ENCODE data around the gene LRRC2. TPM values are rescaled to one million over a fixed set of nuclear protein-coding genes. Genes with fewer than 3 reads are reported as not detected.
"Not testable (repeated sequence)": the region's sequence is repeated elsewhere in the genome, so short reads cannot be mapped to it uniquely, and the experiment has no call there.

Gene LRRC2
- total and polyA plus RNA-seq, 4 experiments from 2014 or later: 0.09 to 1.0 (median 0.50) TPM; not detected in 1

DNA sequence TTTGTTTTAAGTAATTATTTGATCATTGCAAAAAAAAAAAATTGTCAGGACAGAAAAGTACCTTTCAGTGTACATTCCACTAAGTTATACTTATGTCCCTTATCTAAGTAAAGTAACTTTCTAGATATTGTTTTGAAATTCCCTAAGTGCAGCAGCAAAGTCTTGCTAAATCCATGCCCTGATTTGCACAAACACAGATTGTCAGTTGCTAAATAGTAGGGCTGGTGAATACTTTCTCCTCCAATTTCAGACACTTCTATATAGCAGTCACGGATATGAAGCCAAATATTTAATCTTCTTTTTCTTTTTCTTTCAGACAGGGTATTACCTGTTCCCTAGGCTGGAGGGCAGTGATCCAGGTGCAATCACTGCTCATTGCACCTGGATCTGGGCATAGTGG, 12.9 kb downstream of the LRRC2 start:
- no peak for DNase-seq
- ChIA-PET CTCF (ENCODE audit: partially characterized antibody) (interaction anchor here (1.9 kb wide), 1 partner anchor 65 kb away, joined by 14 read pairs; no protein-coding TSS in a partner anchor), POLR2A (ENCODE audit: partially characterized antibody) (no interaction called here)
- Histone ChIP-seq H3K27ac (ENCODE audit: low read depth, low read length) (no peak overlapping the region), H3K27me3 (ENCODE audit: insufficient read depth, low read length) (no peaks in the 10 kb centered on the region), H3K36me3 (ENCODE audit: insufficient read depth, low read length) (no peaks in the 10 kb centered on the region), H3K9me3 (ENCODE audit: control insufficient read depth in 1 of 2, low read length in 2 of 2) (no peaks in the 10 kb centered on the region), H3K4me3 (ENCODE audit: low read length in 2 of 2) (no peak overlapping the region), H3K4me1 (ENCODE audit: insufficient read depth, low read length) (peaks cover 5% of the 10 kb centered on the region)
- peaks cover 1 to 9% (median 8%) of the 10 kb centered on the region in 4 donors for H3K4me1 Mint-ChIP-seq
- intact Hi-C loops (cut with micrococcal nuclease): no loop called here
- H3K27me3 Mint-ChIP-seq: peaks cover 0 to 7% of the 10 kb centered on the region in 2 donors
- H3K27ac Mint-ChIP-seq: no peak overlapping the region
- H3K36me3 Mint-ChIP-seq: no peaks in the 10 kb centered on the region
- peaks cover 0 to 2% (median 0%) of the 10 kb centered on the region in 8 donors for H3K9me3 Mint-ChIP-seq
- no peak overlapping the region for H3K4me3 Mint-ChIP-seq

DNA sequence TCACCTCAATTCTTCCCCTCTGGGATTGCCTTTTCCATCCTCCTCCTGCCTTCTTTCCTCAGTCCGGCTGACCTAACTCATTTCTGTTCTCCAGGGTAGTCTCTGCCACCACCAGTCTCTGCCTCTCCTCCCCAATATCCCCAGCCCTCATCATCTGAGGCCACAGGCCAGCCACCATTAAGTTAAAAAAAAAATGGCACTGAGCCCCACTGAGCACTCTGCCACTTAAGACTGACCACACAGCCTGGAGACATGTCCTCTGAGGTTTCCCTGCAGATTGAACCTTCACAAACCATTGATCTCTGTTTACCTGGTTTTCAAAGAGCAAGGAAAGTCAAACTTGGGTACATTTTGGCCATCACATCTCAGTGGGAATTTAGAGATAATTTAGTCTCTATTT, 13.6 kb downstream of the LRRC2 start:
- Mint-ChIP-seq H3K4me1 (peaks cover 0 to 4% (median 4%) of the 10 kb centered on the region in 4 donors), H3K9me3 (peaks cover 0 to 2% (median 0%) of the 10 kb centered on the region in 8 donors), H3K36me3 (no peaks in the 10 kb centered on the region), H3K4me3 (no peak overlapping the region), H3K27me3 (peaks cover 0 to 7% of the 10 kb centered on the region in 2 donors), H3K27ac (peak overlapping the region in 1 of 7 donors; percentile 26)
- Histone ChIP-seq H3K27me3 (ENCODE audit: insufficient read depth, low read length) (no peaks in the 10 kb centered on the region), H3K4me1 (ENCODE audit: insufficient read depth, low read length) (no peaks in the 10 kb centered on the region), H3K27ac (ENCODE audit: low read depth, low read length) (no peak overlapping the region), H3K4me3 (ENCODE audit: low read length in 2 of 2) (no peak overlapping the region), H3K9me3 (ENCODE audit: control insufficient read depth in 1 of 2, low read length in 2 of 2) (no peaks in the 10 kb centered on the region), H3K36me3 (ENCODE audit: insufficient read depth, low read length) (no peaks in the 10 kb centered on the region)
- POLR2A ChIA-PET (ENCODE audit: partially characterized antibody): no interaction called here
- CTCF ChIA-PET (ENCODE audit: partially characterized antibody): interaction anchor here (0.9 to 7.4 kb wide), 2 partner anchors 56 to 63 kb away, joined by 3 to 55 read pairs; no protein-coding TSS in a partner anchor
- intact Hi-C loops (cut with micrococcal nuclease): no loop called here
- DNase-seq: no peak

DNA sequence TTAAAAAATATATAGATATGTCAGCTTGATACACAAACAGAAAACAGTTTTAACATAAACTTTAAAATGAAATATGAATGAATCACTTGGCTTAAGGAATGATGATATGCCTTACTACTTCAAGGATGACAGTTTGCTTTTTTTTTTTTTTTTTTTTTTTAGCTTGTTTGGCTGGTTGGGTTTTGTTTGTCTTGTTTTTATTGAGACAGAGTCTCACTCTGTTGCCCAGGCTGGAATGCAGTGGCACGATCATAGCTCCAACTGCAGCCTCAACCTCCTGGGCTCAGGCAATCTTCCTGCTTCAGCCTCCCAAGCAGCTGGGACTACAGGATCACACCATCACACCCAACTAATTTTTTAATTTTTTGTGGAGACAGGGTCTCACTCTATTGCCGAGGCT, 14.5 kb downstream of the LRRC2 start:
- POLR2A ChIA-PET (ENCODE audit: partially characterized antibody): no interaction called here
- CTCF ChIA-PET (ENCODE audit: partially characterized antibody): interaction anchor here (0.9 to 7.4 kb wide), 4 partner anchors 10 to 62 kb away, joined by 3 to 55 read pairs (median 3); no protein-coding TSS in a partner anchor
- Mint-ChIP-seq H3K4me1 (peaks cover 2 to 6% (median 4%) of the 10 kb centered on the region in 4 donors), H3K27me3 (peaks cover 0 to 5% of the 10 kb centered on the region in 2 donors), H3K4me3 (no peak overlapping the region), H3K36me3 (no peaks in the 10 kb centered on the region), H3K27ac (no peak overlapping the region), H3K9me3 (peaks cover 0 to 2% (median 0%) of the 10 kb centered on the region in 8 donors)
- intact Hi-C loops (cut with micrococcal nuclease): no loop called here
- Histone ChIP-seq H3K27me3 (ENCODE audit: insufficient read depth, low read length) (no peaks in the 10 kb centered on the region), H3K27ac (ENCODE audit: low read depth, low read length) (no peak overlapping the region), H3K36me3 (ENCODE audit: insufficient read depth, low read length) (no peaks in the 10 kb centered on the region), H3K9me3 (ENCODE audit: control insufficient read depth in 1 of 2, low read length in 2 of 2) (no peaks in the 10 kb centered on the region), H3K4me1 (ENCODE audit: insufficient read depth, low read length) (no peaks in the 10 kb centered on the region), H3K4me3 (ENCODE audit: low read length in 2 of 2) (no peak overlapping the region)
- no peak for DNase-seq

DNA sequence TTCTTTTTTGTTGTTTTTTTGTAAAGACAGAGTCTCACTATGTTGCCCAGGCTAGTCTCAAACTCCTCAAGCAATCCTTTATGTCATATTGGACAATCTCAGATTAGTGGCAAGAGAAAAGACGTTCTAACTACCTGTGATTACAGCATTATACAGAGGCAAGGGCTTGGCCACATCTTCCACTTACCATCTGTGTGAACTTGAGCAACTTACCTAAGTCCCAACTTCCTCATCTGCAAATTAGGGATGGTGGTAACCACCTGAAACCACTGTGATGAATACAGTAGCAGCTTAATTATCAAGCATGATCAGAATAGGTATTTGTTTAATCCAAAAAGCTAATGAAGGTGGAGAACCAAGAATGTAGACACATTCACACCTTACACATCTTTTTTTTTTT, 16.1 kb downstream of the LRRC2 start:
- H3K36me3 ChIP-seq (ENCODE audit: insufficient read depth, low read length): no peaks in the 10 kb centered on the region
- intact Hi-C loops (cut with micrococcal nuclease): no loop called here
- H3K4me3 ChIP-seq (ENCODE audit: low read length in 2 of 2): no peak overlapping the region
- Mint-ChIP-seq H3K27me3 (peaks cover 0 to 5% of the 10 kb centered on the region in 2 donors), H3K4me1 (peaks cover 8 to 14% (median 9%) of the 10 kb centered on the region in 4 donors), H3K27ac (no peak overlapping the region), H3K9me3 (peaks cover 0 to 2% (median 0%) of the 10 kb centered on the region in 8 donors), H3K4me3 (no peak overlapping the region), H3K36me3 (no peaks in the 10 kb centered on the region)
- no peak for DNase-seq
- ChIA-PET CTCF (ENCODE audit: partially characterized antibody) (interaction anchor here (1.6 to 7.4 kb wide), 4 partner anchors 8 to 80 kb away, joined by 6 to 55 read pairs (median 12); no protein-coding TSS in a partner anchor), POLR2A (ENCODE audit: partially characterized antibody) (interaction anchor here (0.9 to 3.2 kb wide), 2 partner anchors 10 to 11 kb away, joined by 3 to 12 read pairs; no protein-coding TSS in a partner anchor)
- no peaks in the 10 kb centered on the region for H3K27me3 ChIP-seq (ENCODE audit: insufficient read depth, low read length)
- no peaks in the 10 kb centered on the region for H3K9me3 ChIP-seq (ENCODE audit: control insufficient read depth in 1 of 2, low read length in 2 of 2)
- H3K4me1 ChIP-seq (ENCODE audit: insufficient read depth, low read length): peaks cover 9% of the 10 kb centered on the region
- H3K27ac ChIP-seq (ENCODE audit: low read depth, low read length): no peak overlapping the region

DNA sequence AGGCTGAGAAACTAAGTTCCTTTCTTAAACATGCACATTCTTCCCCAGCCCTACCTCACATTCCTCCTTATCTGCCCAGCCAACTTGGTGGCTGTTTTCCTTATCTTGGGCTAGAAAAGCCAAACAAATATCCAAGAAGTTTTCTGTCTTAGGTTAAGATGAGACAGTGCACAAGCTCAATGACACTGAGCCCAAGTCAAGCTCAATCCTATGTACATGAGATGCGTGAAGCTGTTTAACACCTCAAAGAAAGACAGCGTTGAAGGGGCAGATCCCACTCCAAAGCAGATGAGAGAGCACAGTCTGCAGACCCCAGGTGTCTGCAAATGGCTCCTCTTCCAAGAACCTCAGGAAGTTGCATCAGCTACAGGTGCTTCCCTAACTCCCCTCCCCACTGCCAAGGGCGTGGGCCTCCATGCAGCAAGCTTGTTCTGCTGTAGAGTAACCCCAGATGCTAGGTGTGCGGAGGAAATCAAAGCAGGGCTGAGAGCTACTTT, 16.6 kb downstream of the LRRC2 start:
- no peak for DNase-seq
- H3K27ac ChIP-seq (ENCODE audit: low read depth, low read length): no peak overlapping the region
- ChIA-PET CTCF (ENCODE audit: partially characterized antibody) (interaction anchor here (1.6 to 7.4 kb wide), 4 partner anchors 9 to 80 kb away, joined by 6 to 55 read pairs (median 12); no protein-coding TSS in a partner anchor), POLR2A (ENCODE audit: partially characterized antibody) (interaction anchor here (0.9 to 3.2 kb wide), 2 partner anchors 9 to 11 kb away, joined by 3 to 12 read pairs; no protein-coding TSS in a partner anchor)
- H3K27me3 ChIP-seq (ENCODE audit: insufficient read depth, low read length): no peaks in the 10 kb centered on the region
- H3K36me3 Mint-ChIP-seq: no peaks in the 10 kb centered on the region
- no peaks in the 10 kb centered on the region for H3K36me3 ChIP-seq (ENCODE audit: insufficient read depth, low read length)
- no peaks in the 10 kb centered on the region for H3K9me3 ChIP-seq (ENCODE audit: control insufficient read depth in 1 of 2, low read length in 2 of 2)
- peaks cover 9% of the 10 kb centered on the region for H3K4me1 ChIP-seq (ENCODE audit: insufficient read depth, low read length)
- intact Hi-C loops (cut with micrococcal nuclease): no loop called here
- H3K4me1 Mint-ChIP-seq: peaks cover 7 to 14% (median 9%) of the 10 kb centered on the region in 4 donors
- H3K27me3 Mint-ChIP-seq: peaks cover 0 to 5% of the 10 kb centered on the region in 2 donors
- peaks cover 0 to 2% (median 0%) of the 10 kb centered on the region in 8 donors for H3K9me3 Mint-ChIP-seq
- peak overlapping the region in 1 of 7 donors; percentile 82 for H3K27ac Mint-ChIP-seq
- H3K4me3 ChIP-seq (ENCODE audit: low read length in 2 of 2): no peak overlapping the region
- no peak overlapping the region for H3K4me3 Mint-ChIP-seq

DNA sequence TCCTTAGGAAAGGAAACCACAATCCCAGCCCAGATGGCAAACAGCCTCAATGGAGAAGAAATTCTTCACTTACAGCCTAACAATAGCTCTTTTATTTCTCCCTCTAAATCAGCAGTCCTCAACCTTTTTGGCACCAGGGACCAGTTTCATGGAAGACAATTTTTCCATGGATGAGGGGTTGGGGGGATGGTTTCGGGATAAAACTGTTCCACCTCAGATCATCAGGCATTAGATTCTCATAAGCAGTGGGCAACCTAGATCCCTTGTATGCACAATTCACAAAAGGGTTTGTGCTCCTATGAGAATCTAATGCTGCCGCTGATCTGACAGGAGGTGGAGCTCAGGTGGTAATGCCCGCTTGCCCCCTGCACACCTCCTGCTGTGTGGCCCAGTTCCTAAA, 17.5 kb downstream of the LRRC2 start:
- H3K4me1 ChIP-seq (ENCODE audit: insufficient read depth, low read length); H3K36me3 Mint-ChIP-seq; H3K36me3 ChIP-seq (ENCODE audit: insufficient read depth, low read length); DNase-seq; intact Hi-C loops (cut with micrococcal nuclease); H3K9me3 ChIP-seq (ENCODE audit: control insufficient read depth in 1 of 2, low read length in 2 of 2); H3K9me3 Mint-ChIP-seq; H3K27ac ChIP-seq (ENCODE audit: low read depth, low read length); H3K27me3 ChIP-seq (ENCODE audit: insufficient read depth, low read length); H3K27me3 Mint-ChIP-seq; H3K4me3 ChIP-seq (ENCODE audit: low read length in 2 of 2); H3K4me3 Mint-ChIP-seq: not testable (repeated sequence)
- Mint-ChIP-seq H3K4me1 (peaks cover 7 to 14% (median 9%) of the 10 kb centered on the region in 4 donors), H3K27ac (peak overlapping the region in 1 of 7 donors; percentile 17)
- CTCF ChIA-PET (ENCODE audit: partially characterized antibody): interaction anchor here (0.9 to 7.4 kb wide), 3 partner anchors 10 to 59 kb away, joined by 4 to 55 read pairs (median 15); no protein-coding TSS in a partner anchor
- POLR2A ChIA-PET (ENCODE audit: partially characterized antibody): interaction anchor here (3.2 kb wide), 1 partner anchor 10 kb away, joined by 12 read pairs; no protein-coding TSS in a partner anchor

DNA sequence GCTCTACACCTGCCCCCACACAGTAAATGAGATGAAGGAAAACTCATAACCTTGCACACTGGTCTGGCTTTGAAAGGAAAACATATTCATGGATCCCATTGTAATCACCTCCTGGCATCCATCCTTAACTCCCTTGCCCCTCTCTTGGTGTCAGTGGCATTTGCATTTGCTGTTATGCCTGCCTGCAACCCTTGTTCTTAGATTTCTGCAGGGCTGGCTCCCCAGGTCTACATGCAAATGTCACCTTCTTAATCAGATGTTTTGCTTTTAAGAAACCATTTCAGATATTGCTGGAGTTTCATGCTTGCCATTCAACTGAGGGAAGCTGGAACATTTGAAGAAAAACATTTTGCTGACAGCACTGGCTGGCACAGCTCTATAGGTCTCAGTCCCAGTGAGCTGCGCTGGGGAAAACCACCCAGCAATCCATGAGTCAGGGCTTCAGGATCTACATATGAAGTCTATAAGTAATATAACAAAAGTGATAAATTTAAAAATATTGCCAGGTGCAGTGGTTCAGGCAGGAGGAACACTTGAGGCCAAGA, 19.1 kb downstream of the LRRC2 start:
- no peak overlapping the region for H3K4me3 ChIP-seq (ENCODE audit: low read length in 2 of 2)
- H3K4me1 ChIP-seq (ENCODE audit: insufficient read depth, low read length): peaks cover 13% of the 10 kb centered on the region
- ChIA-PET CTCF (ENCODE audit: partially characterized antibody) (interaction anchor here (1.1 to 7.4 kb wide), 2 partner anchors 12 to 57 kb away, joined by 3 to 55 read pairs; no protein-coding TSS in a partner anchor), POLR2A (ENCODE audit: partially characterized antibody) (no interaction called here)
- intact Hi-C loops (cut with micrococcal nuclease): no loop called here
- H3K36me3 ChIP-seq (ENCODE audit: insufficient read depth, low read length): no peaks in the 10 kb centered on the region
- peaks cover 7 to 22% (median 16%) of the 10 kb centered on the region in 4 donors for H3K4me1 Mint-ChIP-seq
- no peak overlapping the region for H3K27ac Mint-ChIP-seq
- no peaks in the 10 kb centered on the region for H3K27me3 ChIP-seq (ENCODE audit: insufficient read depth, low read length)
- peaks cover 0 to 2% (median 0%) of the 10 kb centered on the region in 8 donors for H3K9me3 Mint-ChIP-seq
- no peak for DNase-seq
- H3K9me3 ChIP-seq (ENCODE audit: control insufficient read depth in 1 of 2, low read length in 2 of 2): no peaks in the 10 kb centered on the region
- H3K4me3 Mint-ChIP-seq: no peak overlapping the region
- H3K36me3 Mint-ChIP-seq: no peaks in the 10 kb centered on the region
- peaks cover 0 to 2% of the 10 kb centered on the region in 2 donors for H3K27me3 Mint-ChIP-seq
- H3K27ac ChIP-seq (ENCODE audit: low read depth, low read length): no peak overlapping the region

Measured in CD4-positive, alpha-beta memory T cell (primary cell).